ENCODE data around the gene RNASE1.

The RNASE1 gene

GRCh38 chr14:20757965-20758364 is 44.7 kb downstream of the RNASE1 start:
- Histone ChIP-seq H3K4me3 (ENCODE audit: low read depth, low read length) (no peak overlapping the region), H3K27ac (no peak overlapping the region), H3K36me3 (no peaks in the 10 kb centered on the region), H3K27me3 (ENCODE audit: insufficient read depth, low read depth, severe bottlenecking) (peaks cover 70% of the 10 kb centered on the region), H3K9me3 (ENCODE audit: severe bottlenecking) (peaks cover 3% of the 10 kb centered on the region)
- no peak for DNase-seq
- TF ChIP-seq CTCF (IDR thresholded peaks at IDR 0.05; ENCODE audit: low read depth, low read length), result no peak

DNA sequence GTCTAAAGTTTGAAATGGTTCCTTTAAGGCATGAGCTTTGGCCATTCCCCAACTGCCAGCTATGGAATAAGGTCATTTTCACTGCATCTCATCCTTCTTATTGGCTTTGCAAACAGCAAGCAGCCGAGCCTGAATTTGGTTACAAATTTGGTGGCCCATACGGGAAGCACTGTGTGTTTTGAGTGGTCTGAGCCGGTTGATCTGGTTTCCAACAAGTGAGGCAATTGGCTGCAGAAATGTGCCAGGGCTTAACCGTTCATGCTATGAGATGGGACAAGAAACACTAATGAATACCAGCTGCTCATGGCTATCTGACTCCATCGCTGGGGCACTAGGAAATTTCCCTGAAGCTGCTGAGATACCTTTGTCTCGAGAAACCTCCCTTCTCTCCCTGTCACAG is 47.6 kb downstream of the RNASE1 start:
- DNase-seq, result no peak
- peaks cover 19% of the 10 kb centered on the region for H3K9me3 ChIP-seq (ENCODE audit: severe bottlenecking)
- TF ChIP-seq CTCF (IDR thresholded peaks at IDR 0.05; ENCODE audit: low read depth, low read length), result no peak

DNA sequence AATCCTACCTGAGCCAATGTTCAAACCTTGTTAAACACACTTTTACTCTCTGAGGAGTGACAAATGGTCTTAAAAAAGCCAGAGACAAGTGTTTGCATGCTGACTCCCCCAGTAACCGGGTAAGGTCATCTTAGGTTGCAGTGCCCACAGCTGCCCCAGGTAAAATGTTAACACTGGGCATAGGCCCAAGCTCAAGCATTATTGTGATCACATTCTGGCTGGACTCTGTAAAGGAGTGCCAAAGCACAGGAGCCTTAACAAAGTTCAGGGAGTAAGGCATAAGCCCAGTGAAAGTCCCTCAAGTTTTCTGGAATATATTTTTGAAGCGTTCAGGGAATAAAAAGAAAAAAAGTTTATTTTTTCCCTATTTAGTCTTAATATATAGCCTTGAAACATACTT is 48.3 kb downstream of the RNASE1 start:
- peaks cover 61% of the 10 kb centered on the region for H3K27me3 ChIP-seq (ENCODE audit: insufficient read depth, low read depth, severe bottlenecking)
- no peak for DNase-seq
- no peaks in the 10 kb centered on the region for H3K36me3 ChIP-seq
- TF ChIP-seq CTCF (IDR thresholded peaks at IDR 0.05; ENCODE audit: low read depth, low read length), result no peak
- H3K4me3 ChIP-seq (ENCODE audit: low read depth, low read length), result no peak overlapping the region
- peaks cover 19% of the 10 kb centered on the region for H3K9me3 ChIP-seq (ENCODE audit: severe bottlenecking)
- no peak overlapping the region for H3K27ac ChIP-seq

More for the DNA sequence above, 47.6 kb downstream of the RNASE1 start:
- H3K4me3 ChIP-seq (ENCODE audit: low read depth, low read length), result no peak overlapping the region
- no peak overlapping the region for H3K27ac ChIP-seq
- H3K36me3 ChIP-seq, result no peaks in the 10 kb centered on the region
- H3K27me3 ChIP-seq (ENCODE audit: insufficient read depth, low read depth, severe bottlenecking), result peaks cover 60% of the 10 kb centered on the region

GRCh38 chr14:20751963-20752562 is 50.6 kb downstream of the RNASE1 start:
- H3K27me3 ChIP-seq (ENCODE audit: insufficient read depth, low read depth, severe bottlenecking), result peaks cover 68% of the 10 kb centered on the region
- DNase-seq, result no peak
- H3K4me3 ChIP-seq (ENCODE audit: low read depth, low read length), result no peak overlapping the region
- no peaks in the 10 kb centered on the region for H3K36me3 ChIP-seq
- H3K27ac ChIP-seq, result no peak overlapping the region
- no peak for TF ChIP-seq CTCF (IDR thresholded peaks at IDR 0.05; ENCODE audit: low read depth, low read length)
- peaks cover 19% of the 10 kb centered on the region for H3K9me3 ChIP-seq (ENCODE audit: severe bottlenecking)
